Peyer's patch (tissue), 4 donors: ENCODE data around the gene RBM20.

Source experiments
- POLR2A ChIP-seq, 2 donors: fragments of 450-650 bp; IDR thresholded peaks; one replicate each; pipeline ENCODE4 v1.5.1; 2017; ENCODE audit warnings: antibody characterized with exemption in 2 of 2, mild to moderate bottlenecking in 2 of 2, moderate library complexity in 2 of 2
- TF ChIP-seq, protein P1 (sequence below), 6 experiments: fragments of 450-650 bp in 4 of 6; fragments of 200-600 bp in 2 of 6; sonication (generic) in 1 of 6; IDR thresholded peaks; one replicate each; pipeline ENCODE4 v1.5.1; 2017 to 2019; ENCODE audit warnings: antibody characterized with exemption in 6 of 6, mild to moderate bottlenecking in 3 of 6, moderate library complexity in 1 of 6

DNA sequence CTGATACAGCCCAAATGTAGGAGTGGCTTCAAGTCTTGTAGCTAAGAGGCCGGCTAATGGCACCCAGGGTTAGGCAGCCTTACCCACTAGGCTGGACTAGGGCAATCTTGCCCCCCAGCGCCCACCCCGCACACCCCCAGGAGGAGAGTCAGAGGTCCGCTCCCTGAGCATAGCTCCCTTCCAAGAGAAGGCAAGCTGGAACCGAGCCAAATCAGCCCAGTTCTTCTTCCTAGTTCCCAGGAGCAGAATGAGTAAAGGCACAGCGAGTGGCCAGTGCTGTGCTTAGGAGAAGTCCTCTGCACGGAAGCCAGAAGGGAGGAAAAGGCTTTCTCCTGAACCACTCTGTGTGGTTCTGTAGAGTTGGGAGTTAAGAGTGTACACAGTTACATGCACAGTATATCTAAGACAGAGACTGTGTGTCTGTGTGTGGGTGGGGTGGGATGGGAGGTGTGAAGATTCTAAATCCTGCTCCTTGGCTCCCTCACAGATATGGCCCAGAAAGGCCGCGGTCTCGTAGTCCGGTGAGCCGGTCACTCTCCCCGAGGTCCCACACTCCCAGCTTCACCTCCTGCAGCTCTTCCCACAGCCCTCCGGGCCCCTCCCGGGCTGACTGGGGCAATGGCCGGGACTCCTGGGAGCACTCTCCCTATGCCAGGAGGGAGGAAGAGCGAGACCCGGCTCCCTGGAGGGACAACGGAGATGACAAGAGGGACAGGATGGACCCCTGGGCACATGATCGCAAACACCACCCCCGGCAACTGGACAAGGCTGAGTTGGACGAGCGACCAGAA lies 167.8 kb downstream of the RBM20 start:
- TF ChIP-seq, protein P1, sequence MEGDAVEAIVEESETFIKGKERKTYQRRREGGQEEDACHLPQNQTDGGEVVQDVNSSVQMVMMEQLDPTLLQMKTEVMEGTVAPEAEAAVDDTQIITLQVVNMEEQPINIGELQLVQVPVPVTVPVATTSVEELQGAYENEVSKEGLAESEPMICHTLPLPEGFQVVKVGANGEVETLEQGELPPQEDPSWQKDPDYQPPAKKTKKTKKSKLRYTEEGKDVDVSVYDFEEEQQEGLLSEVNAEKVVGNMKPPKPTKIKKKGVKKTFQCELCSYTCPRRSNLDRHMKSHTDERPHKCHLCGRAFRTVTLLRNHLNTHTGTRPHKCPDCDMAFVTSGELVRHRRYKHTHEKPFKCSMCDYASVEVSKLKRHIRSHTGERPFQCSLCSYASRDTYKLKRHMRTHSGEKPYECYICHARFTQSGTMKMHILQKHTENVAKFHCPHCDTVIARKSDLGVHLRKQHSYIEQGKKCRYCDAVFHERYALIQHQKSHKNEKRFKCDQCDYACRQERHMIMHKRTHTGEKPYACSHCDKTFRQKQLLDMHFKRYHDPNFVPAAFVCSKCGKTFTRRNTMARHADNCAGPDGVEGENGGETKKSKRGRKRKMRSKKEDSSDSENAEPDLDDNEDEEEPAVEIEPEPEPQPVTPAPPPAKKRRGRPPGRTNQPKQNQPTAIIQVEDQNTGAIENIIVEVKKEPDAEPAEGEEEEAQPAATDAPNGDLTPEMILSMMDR (IDR thresholded peaks at IDR 0.05), result no peak
- no peak for TF ChIP-seq POLR2A (IDR thresholded peaks at IDR 0.05)
